Measurements from ENCODE around the gene CD58.

CD58 gene

GRCh38 chr1:116544588-116545358 is 26.1 kb downstream of the CD58 start:
- no peak for DNase-seq (ENCODE audit: low read depth)

- DNase-seq (ENCODE audit: low read depth) = no peak
Measured at GRCh38 chr1:116540088-116540487, 30.7 kb downstream of the CD58 start.

DNA sequence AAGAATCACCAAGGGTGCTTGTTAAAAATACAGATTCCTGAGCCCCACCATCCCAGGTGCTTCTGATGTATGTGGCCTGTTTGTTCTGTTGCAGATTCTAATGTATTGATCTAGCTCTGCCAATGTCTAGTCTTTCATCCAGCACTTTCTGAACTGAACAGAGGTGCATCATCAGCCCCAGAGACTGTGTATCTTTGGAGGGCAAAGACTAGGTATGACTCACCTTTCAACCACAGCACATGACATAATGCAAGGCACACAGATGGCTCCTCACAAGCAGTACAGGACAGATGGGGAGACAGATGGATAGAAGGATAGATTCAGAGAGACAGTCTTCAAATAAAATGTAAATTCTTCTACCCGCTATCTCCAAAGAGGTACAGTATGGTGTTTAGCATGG is 32.3 kb downstream of the CD58 start:
- peak; percentile 33 for DNase-seq (ENCODE audit: low read depth)

GRCh38 chr1:116537898-116538297 is 32.9 kb downstream of the CD58 start:
- no peak for DNase-seq (ENCODE audit: low read depth)

- DNase-seq (ENCODE audit: low read depth) = no peak
Measured at GRCh38 chr1:116537040-116537831, 33.6 kb downstream of the CD58 start.

- no peak for DNase-seq (ENCODE audit: low read depth)
Measured at GRCh38 chr1:116534014-116534739, 36.6 kb downstream of the CD58 start.

DNA sequence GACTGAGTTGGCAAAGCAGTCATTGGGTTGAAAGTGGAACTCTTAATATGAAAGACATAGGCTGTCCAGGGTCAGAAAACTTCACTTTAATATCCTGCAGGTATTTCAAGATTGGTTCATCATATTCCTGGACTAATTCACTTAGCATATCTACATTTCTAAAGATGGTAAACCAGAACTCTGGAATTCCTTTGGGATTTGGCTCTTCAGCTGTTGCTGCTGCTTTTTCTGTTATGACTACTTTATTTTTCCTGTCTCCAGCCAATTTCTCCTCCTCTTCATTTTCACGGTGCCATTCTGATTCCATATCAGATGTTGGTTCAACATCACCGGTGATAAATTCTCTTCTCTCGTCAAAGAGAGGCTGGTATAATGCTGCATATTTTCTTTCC is 37.4 kb downstream of the CD58 start:
- DNase-seq (ENCODE audit: low read depth) = no peak

- no peak for DNase-seq (ENCODE audit: low read depth)
Measured at GRCh38 chr1:116532671-116533428, 38.0 kb downstream of the CD58 start.

DNA sequence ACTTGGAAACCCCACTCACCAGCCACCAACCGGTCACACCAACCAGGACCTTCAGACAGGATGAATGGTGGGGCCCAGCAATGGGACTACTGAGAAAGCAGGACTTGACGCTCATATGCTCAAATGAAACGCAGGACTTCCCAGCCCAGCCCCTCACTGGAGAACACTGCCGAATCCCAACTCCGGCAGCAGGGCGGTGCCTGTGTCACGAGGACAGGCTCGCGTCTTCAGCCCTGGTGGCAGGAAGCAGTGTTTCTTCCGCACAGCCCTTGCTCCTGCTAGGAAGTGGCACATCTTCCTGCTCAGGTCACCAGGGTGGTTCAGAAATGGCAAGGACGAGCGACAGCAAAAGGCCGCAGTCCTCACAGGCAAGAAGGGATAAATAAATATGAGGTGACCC is 38.9 kb downstream of the CD58 start:
- DNase-seq (ENCODE audit: low read depth) = no peak

DNA sequence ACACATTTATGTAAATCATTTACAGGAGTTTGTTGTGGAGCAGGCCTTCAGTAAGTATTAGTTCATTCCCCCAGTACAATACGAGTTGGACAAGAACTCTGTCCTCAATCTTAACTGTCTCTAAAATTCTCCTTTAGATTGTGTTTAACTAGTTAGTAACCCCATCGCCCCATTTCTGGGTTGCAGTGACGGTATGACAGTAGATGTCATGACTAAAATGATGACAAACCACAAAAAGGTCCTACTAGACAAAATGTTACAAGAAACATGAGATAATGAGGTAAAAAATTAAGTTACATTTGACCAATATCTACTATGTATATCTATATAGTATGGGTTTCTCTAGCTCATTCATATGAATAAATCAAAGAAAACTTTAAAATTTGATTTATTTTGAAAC is 41.1 kb downstream of the CD58 start:
- no peak for DNase-seq (ENCODE audit: low read depth)

GRCh38 chr1:116529199-116529631 is 41.6 kb downstream of the CD58 start:
- DNase-seq (ENCODE audit: low read depth) = no peak

GRCh38 chr1:116528329-116529083 is 42.3 kb downstream of the CD58 start:
- no peak for DNase-seq (ENCODE audit: low read depth)

GRCh38 chr1:116525440-116525839 is 45.4 kb downstream of the CD58 start:
- no peak for DNase-seq (ENCODE audit: low read depth)

DNA sequence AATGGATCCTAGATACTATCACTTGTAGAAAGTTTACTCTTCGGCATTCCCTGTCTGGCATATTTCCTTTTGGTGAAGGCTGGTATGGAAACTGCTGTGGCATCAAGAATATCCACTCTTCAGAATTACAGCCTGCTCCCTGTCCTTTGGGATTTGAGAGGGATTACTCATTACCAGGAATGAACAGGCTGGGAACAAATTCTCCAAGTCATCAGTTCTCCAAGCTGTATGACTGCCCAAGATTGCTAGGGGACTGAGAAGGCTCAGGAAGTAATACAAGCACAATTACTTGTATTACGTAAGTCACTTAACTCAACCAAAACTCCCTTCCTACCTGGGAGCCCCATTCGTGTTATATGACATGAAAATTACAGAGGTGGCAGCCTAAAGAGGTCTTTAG is 49.6 kb downstream of the CD58 start:
- DNase-seq (ENCODE audit: low read depth) = no peak

DNA sequence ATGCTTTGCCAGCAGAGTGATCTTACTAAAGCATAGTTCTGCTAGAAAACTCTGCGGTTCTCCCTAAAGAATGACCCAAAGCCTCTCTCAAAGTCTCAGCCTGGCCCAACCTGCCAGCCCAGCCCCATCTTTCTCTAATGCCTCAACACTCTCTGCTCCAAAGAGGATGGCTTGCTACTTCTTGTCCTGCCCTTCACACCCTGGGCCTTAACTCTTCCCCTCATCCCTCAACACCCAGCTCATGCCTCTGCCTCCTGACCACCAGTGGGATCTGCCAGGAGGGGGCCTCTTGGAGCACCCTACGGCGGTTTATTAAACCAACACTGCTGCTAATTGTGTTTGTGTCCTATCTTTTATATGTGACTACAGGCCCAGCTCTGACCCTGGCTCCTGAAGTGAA is 52.4 kb downstream of the CD58 start:
- DNase-seq (ENCODE audit: low read depth) = no peak

- DNase-seq (ENCODE audit: low read depth) = no peak
Measured at GRCh38 chr1:116516631-116517030, 54.2 kb downstream of the CD58 start.

DNA sequence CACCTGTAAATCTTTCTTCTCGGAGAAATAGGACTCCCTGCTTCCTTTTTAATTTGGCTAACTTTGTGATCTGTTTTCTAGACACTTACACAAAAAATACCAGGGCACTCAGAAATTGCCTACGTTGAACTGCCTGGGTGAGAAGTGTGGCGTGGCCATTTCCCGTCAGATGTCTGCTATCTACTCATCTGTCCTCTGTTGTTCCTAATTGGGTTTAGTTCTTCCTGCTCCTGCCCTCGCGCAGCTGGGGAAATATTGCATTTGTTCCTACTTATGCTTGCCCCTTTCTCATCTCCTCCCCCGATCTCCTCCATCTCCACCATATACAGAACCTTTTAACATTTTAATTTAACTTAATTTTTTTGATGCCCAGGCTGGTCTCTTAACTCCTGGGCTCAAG is 55.1 kb downstream of the CD58 start:
- DNase-seq (ENCODE audit: low read depth) = no peak

DNA sequence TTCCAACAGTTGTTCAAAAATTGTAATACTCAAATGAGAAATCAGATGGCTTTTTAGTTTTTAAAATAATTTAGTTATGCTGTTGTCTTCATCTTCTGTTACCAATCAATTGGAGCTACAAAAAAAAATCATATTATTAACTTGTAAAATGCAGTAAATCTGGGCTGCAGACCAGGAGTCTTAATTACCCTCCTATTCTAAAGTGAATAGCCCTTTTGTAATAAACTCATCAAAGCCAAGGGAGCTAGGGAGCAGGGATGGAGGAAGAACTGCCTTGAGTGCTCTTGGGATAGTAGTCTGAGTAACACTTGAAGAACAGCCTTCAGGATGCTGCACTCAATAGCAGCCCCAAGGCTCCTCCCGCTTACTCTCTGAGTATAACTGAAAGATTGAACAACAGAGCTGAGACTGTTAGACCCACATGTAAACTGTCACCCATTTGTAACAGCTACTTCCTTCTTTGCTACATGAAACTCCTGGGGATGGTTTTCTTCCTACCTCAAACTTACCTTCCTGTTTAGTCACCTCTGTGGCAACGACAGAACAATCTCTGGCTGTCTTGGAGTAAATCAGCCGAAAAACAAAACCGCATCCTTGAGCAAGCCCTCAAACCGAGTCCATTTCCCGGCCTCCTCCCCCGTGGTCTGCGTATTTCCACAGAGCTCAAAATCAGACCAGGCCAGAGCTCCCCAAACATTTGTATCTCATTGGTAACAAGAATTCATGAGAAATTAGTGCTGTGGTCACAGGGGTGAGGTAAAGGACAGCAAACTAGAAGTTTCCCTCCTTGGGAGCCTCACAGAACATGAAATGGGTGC is 55.9 kb downstream of the CD58 start:
- DNase-seq (ENCODE audit: low read depth) = peak; percentile 51

GRCh38 chr1:116513956-116514355 is 56.9 kb downstream of the CD58 start:
- no peak for DNase-seq (ENCODE audit: low read depth)

- no peak for DNase-seq (ENCODE audit: low read depth)
Measured at GRCh38 chr1:116511459-116512019, 59.3 kb downstream of the CD58 start.
